GM12891 (cell line): ENCODE results near the gene MYH14.
"Not testable (repeated sequence)": the region's sequence is repeated elsewhere in the genome, so short reads cannot be mapped to it uniquely, and the experiment has no call there.

Experiments
- DNase-seq: peaks from one replicate; pipeline ENCODE4 v3.0.0; 2011; ENCODE audit warnings: low spot score; ENCODE audit not compliant: insufficient read length
- FAIRE-seq: peaks from 2 replicates; lab custom pipeline; 2011; peaks lifted over from hg19 to GRCh38; lab: Jason Lieb, UNC
- PAX5 ChIP-seq: IDR thresholded peaks from 2 replicates; pipeline ENCODE4 v1.6.1; 2011; ENCODE audit warnings: low read length, moderate library complexity, mild to moderate bottlenecking; ENCODE audit not compliant: insufficient read depth, severe bottlenecking
- POLR2A ChIP-seq: IDR thresholded peaks from 2 replicates; pipeline ENCODE4 v1.6.1; 2011; ENCODE audit warnings: low read depth, low read length, control low read depth
- POLR2AphosphoS5 ChIP-seq: IDR thresholded peaks from 2 replicates; pipeline ENCODE4 v1.6.1; 2011; ENCODE audit warnings: low read depth, low read length, control low read depth
- POU2F2 ChIP-seq: IDR thresholded peaks from 2 replicates; pipeline ENCODE4 v1.6.1; 2011; ENCODE audit warnings: low read depth, mild to moderate bottlenecking, control low read depth, low read length, moderate library complexity
- SPI1 ChIP-seq: IDR thresholded peaks from 2 replicates; pipeline ENCODE4 v1.6.1; 2011; ENCODE audit warnings: low read depth, low read length, control low read depth
- TAF1 ChIP-seq: IDR thresholded peaks from 2 replicates; pipeline ENCODE4 v1.6.1; 2011; ENCODE audit warnings: low read depth, low read length, control low read depth

The MYH14 gene

DNA sequence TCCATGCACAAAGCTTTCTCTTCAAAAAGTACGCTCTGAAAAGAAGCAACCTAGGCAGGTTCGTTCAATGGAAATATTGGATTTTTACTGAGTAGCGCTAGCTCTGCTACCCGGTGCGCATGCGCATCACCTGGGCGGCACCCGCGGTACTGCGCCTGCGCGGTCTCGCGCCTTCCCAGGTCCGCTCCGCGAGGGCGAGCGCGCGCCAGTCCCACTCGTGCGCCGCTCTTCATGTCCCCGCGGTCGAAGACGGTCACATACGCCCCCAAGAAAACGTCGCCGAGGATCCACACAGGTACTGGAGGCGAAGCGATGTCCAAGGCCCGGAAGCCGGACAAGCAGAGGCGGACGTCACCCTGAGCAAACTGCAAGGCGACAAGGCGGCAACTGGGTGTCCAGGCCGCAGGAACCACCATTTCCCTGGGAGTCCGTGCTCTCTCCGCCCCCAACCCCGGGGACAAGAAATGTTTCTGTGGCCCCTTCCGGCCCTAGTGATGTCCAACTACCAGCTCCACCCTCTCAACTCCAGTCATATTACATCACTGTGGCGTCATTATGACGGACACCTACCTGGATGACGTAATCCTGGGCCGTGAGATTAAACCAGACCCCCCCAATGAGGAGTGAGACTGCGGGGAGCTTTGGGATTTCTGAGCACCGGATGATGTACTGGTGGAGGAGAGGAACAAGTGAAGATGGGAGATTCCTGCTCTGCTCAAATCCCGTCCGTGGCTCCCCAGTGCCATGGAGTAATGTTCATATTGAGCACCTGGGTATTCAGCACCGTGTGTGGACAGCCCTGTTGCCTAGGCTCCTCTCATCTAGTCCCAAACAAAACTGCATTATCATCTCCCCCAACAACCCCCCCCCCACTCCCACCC lies 130.6 kb downstream of the MYH14 start:
- DNase-seq = peak; percentile 73
- FAIRE-seq = no peak
- TF ChIP-seq SPI1 (no peak), POLR2AphosphoS5 (no peak), POU2F2 (no peak; the same call in 1 of the 2 replicates), PAX5 (no peak), TAF1 (no peak), POLR2A (no peak)

DNA sequence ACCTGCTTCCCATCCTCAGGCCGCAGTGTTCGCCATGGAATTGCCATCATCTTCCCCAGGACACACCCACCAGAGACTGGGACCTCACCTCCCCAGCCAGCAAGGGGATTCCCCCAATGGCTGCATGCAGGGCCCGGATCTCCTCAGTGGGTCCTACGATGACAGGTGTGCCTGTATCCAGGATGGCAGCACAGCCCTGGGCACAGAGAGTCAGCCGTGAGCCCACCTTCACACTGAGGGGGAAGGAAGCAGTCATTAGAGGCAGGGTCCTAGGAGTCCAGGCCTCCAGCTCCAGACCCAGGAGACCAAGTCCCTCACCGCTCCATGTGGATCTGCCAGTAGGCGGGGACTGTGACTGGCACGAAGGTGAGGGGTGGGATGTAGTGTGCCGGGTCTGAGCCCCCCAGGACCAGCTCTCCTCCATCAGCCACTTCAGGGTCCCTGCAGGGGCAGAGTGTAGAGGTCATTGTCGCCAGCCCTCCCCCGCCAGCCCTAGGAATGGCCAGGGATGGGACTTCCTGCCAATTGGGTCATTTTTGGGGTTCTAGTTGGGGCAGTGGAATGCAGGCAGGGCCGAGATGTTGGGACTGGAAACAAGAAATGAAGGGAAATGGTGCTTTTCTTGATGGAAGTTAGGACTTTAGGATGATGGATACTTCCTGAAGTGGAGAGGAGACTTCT lies 131.5 kb downstream of the MYH14 start:
- no peak for FAIRE-seq
- DNase-seq = no peak
- TF ChIP-seq POU2F2 = no peak
- no peak for TF ChIP-seq TAF1
- TF ChIP-seq POLR2A = peak; percentile 37; the same call in 1 of the 2 replicates
- peak; percentile 48; the same call in 1 of the 2 replicates for TF ChIP-seq POLR2AphosphoS5

DNA sequence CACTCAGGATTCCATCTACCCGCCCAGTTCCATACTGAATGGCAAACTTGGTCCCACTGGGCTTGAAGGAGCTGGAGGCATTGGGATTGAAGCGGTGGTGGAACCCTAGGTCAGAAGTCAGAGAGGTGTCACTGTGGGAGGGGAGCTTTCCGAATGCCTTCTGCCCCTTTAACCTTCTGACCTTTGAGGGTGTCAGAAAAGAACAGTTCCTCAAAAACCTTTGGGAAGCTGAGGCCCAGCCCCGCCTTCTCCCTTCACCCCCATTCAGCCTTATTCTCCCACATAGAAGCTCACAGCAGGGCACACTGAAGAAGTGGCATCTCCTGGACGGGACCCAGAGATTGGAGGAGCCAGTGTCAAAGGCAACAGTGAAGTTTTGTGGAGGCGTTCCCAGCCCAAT lies 133.6 kb downstream of the MYH14 start:
- not testable (repeated sequence) for FAIRE-seq, DNase-seq

GRCh38 chr19:50340331-50340730 lies 136.9 kb downstream of the MYH14 start:
- DNase-seq (no peak), FAIRE-seq (no peak)
- TF ChIP-seq POU2F2 (no peak), SPI1 (no peak), TAF1 (no peak), POLR2A (no peak), POLR2AphosphoS5 (no peak), PAX5 (no peak)

GRCh38 chr19:50341091-50341564 lies 137.7 kb downstream of the MYH14 start:
- FAIRE-seq = peak; percentile 92
- TF ChIP-seq TAF1 (no peak), POLR2A (no peak; the same call in 1 of the 2 replicates), POLR2AphosphoS5 (no peak; the same call in 1 of the 2 replicates), POU2F2 (peak; percentile 29; the same call in 1 of the 2 replicates), PAX5 (peak; percentile 42), SPI1 (peak; percentile 79)
- DNase-seq = no peak

GRCh38 chr19:50344661-50345318 lies 141.4 kb downstream of the MYH14 start:
- FAIRE-seq (peak; percentile 96), DNase-seq (no peak)
- TF ChIP-seq POLR2A = peak; percentile 93
- TF ChIP-seq POLR2AphosphoS5 = peak; percentile 92
- TF ChIP-seq POU2F2 = peak; percentile 42; the same call in 1 of the 2 replicates
- TF ChIP-seq SPI1 = peak; percentile 96
- peak; percentile 77 for TF ChIP-seq TAF1
- TF ChIP-seq PAX5 = no peak

DNA sequence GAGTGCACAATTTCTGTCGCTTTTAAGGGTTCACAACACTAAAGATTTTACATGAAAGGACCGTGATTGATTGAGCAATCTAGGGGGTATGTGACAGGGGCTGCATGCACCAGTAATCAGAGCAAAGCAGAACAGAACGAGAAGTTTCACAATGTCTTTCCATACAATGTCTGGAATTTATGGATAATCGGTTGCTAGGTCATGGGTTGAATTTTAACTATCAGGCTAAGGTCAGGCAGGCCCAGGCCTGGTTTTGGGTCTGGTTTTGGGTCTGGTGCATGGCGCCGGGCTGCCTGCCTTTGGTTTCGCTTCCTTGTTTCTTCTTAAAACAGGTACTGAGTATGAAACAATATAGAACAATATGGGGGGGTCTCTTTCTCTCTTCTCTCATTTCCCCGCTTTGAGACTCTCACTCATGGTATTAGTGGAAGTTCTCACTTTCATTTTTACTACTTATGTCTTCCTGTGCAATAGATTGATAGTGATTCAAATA lies 143.7 kb downstream of the MYH14 start:
- FAIRE-seq = peak; percentile 80
- peak; percentile 89 for TF ChIP-seq SPI1
- TF ChIP-seq PAX5 = peak; percentile 0
- DNase-seq = not testable (repeated sequence)

DNA sequence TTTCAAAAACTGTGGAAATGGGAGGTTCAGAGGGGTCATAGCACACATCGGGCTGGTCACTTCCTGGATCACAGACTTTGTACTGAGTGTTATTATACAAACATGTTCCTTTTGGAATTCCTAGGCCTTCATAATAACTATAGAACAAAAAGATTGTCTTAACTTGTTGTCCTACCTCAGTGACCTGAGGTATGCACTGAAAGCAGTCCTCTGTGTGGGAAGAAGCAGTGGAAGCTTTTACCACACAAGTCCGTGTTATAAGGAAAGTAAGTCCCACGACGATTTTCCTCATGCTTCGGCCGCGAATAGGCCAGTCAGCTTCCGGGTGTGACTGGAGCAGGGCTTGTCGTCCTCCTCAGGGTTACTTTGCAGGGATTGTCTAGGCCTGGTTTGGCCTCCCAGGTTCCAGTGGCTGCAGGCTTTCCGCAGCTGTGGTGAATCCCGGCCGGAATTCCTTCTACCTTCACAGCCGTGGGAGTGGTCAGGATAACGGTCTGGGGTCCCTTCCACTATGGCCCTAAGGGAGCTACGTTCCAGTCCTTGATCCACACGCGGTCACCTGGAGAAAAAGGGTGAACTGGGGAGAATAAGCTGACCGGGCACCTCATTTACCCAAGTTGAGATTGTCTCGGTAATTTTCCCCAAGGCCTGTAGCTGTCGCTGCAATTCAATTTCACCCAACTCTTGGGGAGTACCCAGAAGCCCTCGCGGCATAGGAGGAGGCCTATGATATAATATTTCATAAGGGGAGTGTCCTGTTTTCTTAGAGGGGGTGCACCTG lies 146.0 kb downstream of the MYH14 start:
- TF ChIP-seq POLR2AphosphoS5 (no peak), POLR2A (no peak)
- FAIRE-seq (no peak), DNase-seq (no peak)

DNA sequence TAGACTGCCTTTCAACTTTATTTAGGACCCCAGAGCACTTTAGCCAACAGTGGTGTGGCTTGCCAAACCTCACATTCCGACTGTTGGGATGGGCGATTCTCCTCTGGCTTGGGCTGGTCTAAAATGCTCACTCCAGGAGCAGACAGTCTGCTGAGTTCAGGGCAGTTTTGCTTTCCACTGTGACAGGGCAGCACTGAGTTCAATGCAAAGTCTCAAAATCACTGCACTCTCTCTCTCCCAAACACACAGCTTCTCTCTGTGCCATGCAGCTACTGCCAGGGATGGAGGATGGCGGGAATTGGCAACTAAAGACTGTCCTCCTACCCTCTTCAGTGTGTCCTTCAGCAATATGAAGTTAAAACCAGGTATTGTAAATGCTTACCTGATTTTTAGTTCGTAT lies 148.8 kb downstream of the MYH14 start:
- no peak for DNase-seq
- no peak for TF ChIP-seq POLR2A
- no peak for TF ChIP-seq POU2F2
- FAIRE-seq = no peak

DNA sequence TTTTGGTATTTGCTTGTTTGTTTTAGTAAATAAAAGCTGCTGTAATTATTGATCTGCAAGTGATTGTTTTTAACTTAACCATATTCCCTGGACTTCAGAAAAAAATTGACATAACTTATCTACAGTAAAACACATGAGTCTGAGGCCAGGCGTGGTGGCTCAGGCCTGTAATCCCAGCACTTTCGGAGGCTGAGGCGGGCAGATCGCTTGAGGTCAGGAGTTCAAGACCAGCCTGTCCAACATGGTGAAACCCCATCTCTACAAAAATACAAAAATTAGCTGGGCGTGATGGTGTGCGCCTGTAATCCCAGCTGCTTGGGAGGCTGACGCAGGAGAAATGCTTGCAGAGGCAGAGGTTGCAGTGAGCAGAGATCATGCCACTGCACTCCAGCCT lies 150.1 kb downstream of the MYH14 start:
- not testable (repeated sequence) for DNase-seq

More for the DNA sequence above, 150.1 kb downstream of the MYH14 start:
- FAIRE-seq = not testable (repeated sequence)
